KOPT-K1 (cell line): ENCODE measurements around the gene ARHGEF17.

ENCODE experiments used
- H3K27ac ChIP-seq: fragments of 200-600 bp; sonication (generic); 2 replicates; pipeline ENCODE4 v1.5.1; 2016; ENCODE audit warnings: antibody characterized with exemption, mild to moderate bottlenecking, low read depth, low read length; ENCODE audit not compliant: poor library complexity, severe bottlenecking
- H3K36me3 ChIP-seq: fragments of 200-600 bp; sonication (generic); 2 replicates; pipeline ENCODE4 v1.5.1; 2017; ENCODE audit warnings: antibody characterized with exemption, mild to moderate bottlenecking, low read length, moderate library complexity; ENCODE audit not compliant: insufficient read depth
- H3K9me3 ChIP-seq: fragments of 200-600 bp; sonication (generic); 2 replicates; pipeline ENCODE4 v1.5.1; 2017; ENCODE audit warnings: antibody characterized with exemption, low read length, mild to moderate bottlenecking; ENCODE audit not compliant: insufficient read depth, poor library complexity, severe bottlenecking

Gene ARHGEF17

DNA sequence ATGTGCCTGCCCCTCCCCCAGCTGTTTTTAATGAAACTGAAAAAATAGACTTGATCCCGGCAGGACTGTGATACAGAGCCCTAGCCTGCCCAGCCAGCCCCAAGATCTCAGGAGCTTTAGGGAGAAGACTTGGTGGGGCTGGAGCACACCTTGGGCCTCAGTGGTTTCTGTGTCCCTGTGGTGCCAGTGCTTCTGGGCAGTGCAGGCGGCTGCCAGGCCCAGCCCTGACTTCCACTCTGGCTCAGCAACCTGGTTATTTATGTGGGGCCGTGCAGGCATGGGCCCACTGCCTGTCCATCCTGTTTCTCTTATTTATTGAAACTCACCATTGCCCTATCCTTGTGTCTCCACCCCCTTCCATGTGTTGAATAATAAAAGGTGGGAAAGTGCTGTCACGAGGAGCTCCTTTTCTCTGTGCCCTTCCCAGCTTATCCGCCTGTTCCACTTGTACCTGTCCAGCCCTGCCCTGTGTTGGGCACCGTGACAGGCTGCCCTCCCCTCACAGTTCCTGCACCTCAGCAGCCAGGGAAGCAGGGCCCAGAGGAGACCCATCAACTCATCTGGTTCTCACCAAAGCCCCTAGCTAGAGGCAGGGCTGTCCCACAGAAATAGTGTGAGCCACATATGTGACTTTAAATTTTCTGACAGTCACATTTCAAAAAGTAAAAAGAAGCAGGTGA lies 88.3 kb downstream of the ARHGEF17 start:
- H3K27ac ChIP-seq = no peak overlapping the region
- peaks cover 72% of the 10 kb centered on the region for H3K36me3 ChIP-seq

DNA sequence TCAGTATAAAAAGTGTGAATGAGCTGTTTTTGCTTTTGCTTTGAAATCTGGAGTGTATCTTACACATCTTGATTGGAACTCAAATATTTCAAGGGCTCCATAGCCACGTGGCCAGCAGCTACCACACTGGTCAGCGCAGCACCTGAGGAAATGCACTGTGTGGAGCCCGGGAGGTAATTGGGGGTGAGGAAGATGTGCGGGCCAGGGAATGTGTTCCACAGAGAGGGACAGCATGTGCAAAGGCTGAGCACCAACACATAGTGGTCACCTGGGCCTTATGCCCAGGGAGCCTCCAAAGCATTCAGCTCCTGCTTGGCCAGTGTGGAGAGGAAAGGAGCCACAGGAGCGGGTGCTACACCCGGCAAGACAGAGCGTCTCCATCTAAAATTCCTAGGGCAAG lies 88.9 kb downstream of the ARHGEF17 start:
- Histone ChIP-seq H3K36me3 (peaks cover 71% of the 10 kb centered on the region), H3K27ac (no peak overlapping the region), H3K9me3 (no peaks in the 10 kb centered on the region)

More for the DNA sequence above, 88.3 kb downstream of the ARHGEF17 start:
- H3K9me3 ChIP-seq = no peaks in the 10 kb centered on the region

DNA sequence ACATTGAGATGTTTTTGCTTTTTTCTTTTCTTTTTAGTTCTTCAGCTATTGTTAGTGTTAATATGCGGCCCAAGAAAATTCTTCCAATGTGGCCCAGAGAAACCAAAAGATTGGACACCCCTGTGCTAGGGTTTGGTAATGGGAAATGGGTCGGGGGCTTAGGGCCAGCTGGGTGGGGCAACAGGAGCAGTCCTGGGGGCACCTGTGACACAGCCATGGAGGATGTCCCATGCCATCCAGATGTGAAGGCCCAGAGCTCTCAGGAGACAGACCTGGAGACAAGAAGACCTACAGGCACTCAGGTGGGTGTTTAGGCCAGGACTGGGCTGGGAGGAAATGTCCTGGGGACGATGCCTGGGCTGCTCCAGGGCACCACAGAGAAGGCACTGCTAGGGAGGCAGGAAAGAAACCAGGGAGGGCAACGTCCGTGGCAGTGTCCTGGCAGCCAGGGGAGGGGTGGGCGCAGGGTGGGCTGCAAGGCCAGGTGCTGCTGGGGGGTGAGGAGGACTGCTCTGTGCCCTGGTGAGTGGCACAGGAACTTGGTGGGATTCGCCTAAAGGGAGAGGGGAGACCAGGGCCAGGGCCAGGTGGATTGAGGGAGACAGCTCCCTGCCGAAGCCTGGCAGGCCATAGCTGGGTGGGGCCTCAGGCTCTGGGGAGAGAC lies 89.5 kb downstream of the ARHGEF17 start:
- Histone ChIP-seq H3K9me3 (no peaks in the 10 kb centered on the region), H3K27ac (no peak overlapping the region), H3K36me3 (peaks cover 65% of the 10 kb centered on the region)

DNA sequence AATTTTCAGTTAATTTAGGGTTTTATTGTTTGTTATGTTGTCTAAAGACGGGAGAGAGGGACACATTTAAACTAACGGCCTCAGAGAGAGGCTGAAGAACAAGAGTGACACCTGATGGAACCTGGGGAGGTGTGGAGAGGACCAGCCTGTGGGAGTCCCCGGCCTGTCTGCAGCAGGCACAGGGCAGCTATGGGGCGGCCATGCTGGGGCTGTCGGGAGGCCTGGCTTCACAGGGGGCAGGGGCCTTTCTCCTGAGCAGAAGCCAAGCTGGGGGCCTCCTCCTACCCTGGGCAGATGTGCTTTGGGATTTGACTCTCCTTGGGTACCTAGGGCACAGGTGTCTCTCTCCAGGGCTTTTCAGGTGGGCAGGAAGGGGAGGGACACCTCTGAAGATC lies 90.1 kb downstream of the ARHGEF17 start:
- no peak overlapping the region for H3K27ac ChIP-seq
- H3K9me3 ChIP-seq = no peaks in the 10 kb centered on the region
- peaks cover 60% of the 10 kb centered on the region for H3K36me3 ChIP-seq

DNA sequence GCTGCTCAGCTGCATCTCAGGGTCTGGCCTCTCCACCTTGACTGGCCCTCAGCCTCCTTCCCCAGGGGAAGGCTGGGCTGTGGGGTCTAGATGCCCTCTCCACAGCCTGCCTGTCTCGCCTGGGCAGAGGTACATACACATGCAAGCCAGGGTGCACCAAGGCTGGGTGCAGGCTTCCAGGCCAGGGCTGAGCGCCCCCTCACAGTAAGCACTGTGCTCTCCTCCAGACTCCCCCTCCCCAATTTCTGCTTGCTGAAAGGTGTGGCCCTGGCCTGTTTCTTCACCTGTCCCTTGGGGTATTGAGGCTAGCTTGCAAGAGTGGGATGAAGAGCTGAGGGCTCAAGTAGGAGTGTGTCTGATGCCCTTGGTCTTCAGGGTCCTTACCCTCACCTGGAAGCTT lies 90.6 kb downstream of the ARHGEF17 start:
- H3K36me3 ChIP-seq = peaks cover 57% of the 10 kb centered on the region

DNA sequence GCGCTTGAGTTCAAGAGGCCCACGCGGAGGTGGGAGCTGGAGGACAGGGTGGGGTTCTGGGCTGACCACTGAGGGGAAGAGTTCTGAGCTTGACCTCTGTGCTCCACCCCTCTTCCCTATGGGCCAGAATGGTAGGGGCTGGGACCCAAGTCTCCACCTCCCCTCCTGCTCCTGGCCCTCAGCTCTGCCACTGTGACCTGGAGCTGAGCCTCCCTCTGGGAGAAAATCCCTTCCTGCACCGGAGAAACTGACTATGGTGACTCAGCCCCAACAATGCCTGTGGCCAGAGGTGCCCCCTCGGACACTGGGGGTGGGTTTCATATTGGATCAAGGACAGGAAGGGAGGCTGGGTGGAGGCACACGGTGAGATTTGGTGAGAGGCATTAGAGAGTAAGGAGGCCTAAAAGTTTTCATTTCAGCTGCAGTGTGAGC lies 91.1 kb downstream of the ARHGEF17 start:
- Histone ChIP-seq H3K9me3 (no peaks in the 10 kb centered on the region), H3K36me3 (peaks cover 56% of the 10 kb centered on the region), H3K27ac (no peak overlapping the region)

More for the DNA sequence above, 90.6 kb downstream of the ARHGEF17 start:
- H3K27ac ChIP-seq = no peak overlapping the region
- H3K9me3 ChIP-seq = no peaks in the 10 kb centered on the region

DNA sequence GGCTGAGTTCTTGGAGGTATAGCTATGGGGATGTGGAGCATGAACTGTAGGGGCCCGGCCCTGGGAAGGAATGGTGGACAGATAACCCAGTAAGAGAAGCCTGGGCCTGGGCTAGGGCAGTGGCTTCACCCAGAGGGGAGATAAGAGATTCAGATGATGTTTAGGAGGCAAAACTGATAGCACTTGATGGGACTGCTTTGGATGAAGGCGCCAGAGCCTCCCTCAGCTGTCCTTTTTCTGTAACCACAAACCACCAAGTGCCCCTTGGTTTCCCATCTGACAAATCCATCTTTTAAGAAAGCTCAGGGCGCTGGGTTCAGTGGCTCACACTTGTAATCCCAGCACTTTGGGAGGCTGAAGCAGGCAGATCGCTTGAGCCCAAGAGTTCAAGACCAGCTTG lies 91.6 kb downstream of the ARHGEF17 start:
- H3K9me3 ChIP-seq = no peaks in the 10 kb centered on the region
- peaks cover 52% of the 10 kb centered on the region for H3K36me3 ChIP-seq
- no peak overlapping the region for H3K27ac ChIP-seq

DNA sequence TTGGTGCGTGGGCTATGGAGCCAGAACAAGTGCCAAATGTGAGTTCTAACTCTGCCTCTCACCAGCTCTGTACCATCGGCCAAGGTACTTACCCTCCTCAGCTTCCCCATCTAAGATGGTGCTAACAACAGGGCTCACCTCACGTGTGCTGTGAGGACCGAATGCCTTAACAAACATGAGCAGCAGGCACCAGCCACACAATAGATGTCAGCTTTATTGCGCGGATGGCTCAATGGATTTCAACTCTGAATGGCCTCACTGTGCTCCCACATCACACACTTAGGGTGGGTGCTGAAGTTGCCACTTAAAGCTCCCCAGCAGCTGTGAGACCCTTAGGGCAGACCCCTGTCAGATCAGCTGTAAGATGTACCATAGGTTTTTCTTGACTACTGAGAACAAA lies 92.2 kb downstream of the ARHGEF17 start:
- Histone ChIP-seq H3K36me3 (peaks cover 51% of the 10 kb centered on the region), H3K27ac (no peak overlapping the region), H3K9me3 (no peaks in the 10 kb centered on the region)

DNA sequence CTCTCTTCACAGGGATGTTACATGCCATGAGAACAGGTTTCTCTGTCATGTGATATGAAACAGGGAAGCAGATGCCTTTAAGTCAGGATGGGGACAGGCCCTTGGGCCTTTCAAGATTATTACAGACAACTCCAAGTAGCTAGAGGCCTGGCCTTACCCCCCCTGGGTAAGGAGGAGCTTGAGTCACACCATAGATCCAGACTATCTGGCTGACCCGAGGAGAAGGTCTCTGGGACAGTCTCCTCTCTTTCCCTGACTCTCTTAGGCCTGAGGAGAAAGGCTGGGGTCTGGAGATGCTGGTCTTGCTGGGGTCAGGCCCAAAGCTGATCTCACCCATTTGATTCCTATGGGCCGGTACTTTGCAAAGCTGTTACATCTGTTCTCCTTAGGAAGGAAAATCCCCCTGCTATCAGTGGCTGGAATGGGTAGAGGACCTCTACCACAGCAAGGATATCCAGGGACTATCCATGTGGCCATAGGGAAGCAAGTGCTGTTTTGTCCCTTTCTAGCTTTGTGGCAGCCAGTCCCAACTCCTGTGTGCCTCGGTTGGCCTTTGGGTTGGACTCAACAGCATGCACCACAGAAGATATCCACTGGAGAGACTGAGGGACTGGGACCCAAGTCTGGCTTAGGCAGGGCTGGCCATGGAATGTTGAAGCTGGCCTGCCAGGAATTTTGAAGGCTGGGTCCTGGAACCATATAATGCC lies 93.3 kb downstream of the ARHGEF17 start:
- H3K36me3 ChIP-seq = peaks cover 50% of the 10 kb centered on the region
- no peaks in the 10 kb centered on the region for H3K9me3 ChIP-seq
- H3K27ac ChIP-seq = no peak overlapping the region

DNA sequence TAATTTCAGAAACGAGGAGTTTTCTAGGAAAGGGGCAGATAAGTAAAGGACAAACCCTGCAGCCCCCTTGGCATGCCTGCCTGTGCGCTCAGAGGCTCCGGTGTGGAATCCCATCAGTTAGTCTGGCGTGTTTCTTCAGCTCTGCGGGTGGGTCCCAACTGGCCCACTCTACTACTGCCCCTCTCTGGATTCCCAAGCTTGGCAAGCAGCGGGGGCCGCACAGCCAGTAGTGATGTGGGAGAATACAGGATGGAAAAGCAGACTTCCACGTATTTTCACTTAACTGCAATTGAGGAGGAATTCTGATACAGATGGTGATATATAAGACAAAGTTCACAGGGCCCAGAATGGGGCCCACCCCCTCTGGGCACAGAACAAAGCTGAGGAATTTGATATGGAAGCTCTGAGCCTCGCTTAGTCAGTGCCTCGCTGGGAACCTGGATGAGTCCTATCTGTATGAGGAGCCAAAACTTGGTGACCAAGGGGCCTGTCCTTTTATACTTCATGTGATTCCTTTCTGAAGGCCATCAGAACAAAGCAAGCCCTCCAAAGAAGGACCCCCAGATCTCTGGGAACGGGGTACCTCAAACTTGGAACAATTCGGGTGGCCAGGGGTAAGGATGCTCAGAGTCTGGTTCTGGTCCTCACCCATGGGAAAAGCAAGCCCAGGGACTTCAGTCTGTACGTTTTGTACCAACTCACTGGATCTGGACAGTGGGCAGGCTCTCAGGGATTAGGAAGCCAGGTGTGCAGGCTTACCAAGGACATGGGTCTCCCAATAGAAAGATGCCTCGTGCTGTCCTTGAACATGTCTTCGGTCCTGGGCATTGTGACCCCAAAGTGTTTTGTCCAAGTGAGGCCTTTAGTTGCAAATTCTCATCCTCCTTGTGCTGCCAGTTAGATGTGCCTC lies 94.1 kb downstream of the ARHGEF17 start:
- H3K36me3 ChIP-seq = peaks cover 51% of the 10 kb centered on the region
- H3K9me3 ChIP-seq = no peaks in the 10 kb centered on the region

DNA sequence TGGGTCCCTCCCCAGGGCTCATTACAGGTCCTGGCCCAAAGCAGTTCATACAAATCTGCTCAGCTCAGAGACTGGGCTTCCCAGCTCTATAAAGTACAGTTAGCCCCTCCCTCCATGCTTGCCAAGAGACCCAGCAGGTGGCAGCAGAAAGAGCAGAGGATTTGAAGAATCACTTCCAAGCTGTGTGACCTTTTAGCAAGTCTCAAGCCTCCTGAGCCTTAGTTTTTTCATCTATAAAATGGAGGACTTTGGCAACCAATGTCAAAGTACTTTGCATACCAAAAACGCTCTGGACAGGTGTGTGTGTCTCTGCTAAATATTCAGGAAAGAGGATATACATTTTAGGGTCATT lies 94.7 kb downstream of the ARHGEF17 start:
- Histone ChIP-seq H3K27ac (no peak overlapping the region), H3K36me3 (peaks cover 51% of the 10 kb centered on the region), H3K9me3 (no peaks in the 10 kb centered on the region)

More for the DNA sequence above, 94.1 kb downstream of the ARHGEF17 start:
- H3K27ac ChIP-seq = no peak overlapping the region

DNA sequence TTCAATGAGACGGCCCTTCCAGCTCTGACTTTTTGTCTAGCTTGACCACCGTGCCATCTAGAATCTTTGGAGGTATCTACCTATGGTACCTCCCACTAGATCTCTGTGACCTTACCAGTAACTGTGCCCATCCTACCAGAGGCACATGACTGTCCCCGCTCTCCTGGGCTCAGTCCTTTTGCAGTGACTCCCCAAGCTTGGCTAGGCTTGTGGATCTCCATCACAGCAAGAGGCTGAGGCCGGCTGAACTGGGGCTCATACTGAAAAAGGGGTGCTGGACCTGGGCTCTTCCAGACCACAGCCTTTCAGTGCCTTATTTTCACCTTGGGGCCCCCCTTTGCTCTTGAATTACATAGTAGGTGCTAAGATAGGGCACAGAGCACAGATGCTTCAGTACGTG lies 95.5 kb downstream of the ARHGEF17 start:
- H3K27ac ChIP-seq = no peak overlapping the region
- H3K36me3 ChIP-seq = peaks cover 52% of the 10 kb centered on the region
- no peaks in the 10 kb centered on the region for H3K9me3 ChIP-seq

DNA sequence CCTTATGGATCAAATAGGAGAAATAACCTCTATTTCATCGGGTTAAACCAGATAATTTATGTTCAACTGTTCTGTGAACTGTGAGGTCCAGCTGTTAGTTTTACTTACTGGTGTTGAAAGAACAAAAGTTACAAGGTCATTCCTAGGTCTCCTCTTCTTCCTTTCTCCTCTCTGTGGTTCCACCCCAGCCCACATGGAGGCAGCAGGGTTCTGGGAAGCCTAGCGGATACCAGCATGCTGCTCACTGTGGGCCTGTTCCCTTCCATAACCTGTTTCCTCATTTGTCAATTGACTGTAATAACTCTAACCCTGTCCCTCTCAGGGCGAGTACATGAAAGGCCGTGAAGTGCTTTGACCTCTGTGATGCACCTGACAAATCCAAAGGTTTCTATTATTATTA lies 96.0 kb downstream of the ARHGEF17 start:
- Histone ChIP-seq H3K27ac (no peak overlapping the region), H3K36me3 (peaks cover 54% of the 10 kb centered on the region), H3K9me3 (no peaks in the 10 kb centered on the region)

DNA sequence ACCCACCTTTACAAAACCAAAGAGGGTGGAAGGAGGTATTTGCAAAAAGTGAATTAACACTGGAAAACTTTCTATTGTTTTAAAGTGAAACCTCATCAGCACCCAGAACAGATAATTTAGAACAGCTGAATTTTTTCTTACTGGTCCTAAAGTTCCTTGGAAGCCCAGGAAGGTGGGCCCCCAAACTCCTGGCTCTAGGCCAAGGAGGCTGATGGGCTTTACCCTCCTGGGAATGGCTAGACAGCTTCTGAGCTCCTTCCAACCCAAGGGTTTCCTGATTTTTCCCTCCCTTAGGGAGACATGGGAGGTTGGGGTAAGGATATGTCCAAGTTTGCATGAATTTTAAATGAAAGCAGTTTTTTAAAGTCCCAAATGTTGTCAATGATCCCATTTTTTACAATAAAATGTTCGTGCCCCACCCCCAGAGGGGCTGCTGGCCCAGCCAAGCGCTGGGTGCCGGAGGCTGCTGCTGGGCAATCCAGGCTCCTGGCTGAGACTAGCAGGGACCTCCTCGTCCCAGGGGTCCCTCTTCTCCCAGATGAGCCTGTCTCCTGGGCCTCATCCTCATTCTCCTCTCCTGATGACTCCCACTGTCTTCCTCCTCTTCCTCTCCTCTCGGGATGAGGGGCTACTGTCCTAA lies 96.5 kb downstream of the ARHGEF17 start:
- H3K36me3 ChIP-seq = peaks cover 60% of the 10 kb centered on the region
- H3K9me3 ChIP-seq = no peaks in the 10 kb centered on the region
- no peak overlapping the region for H3K27ac ChIP-seq
